Mesenchymal stem cell (in vitro differentiated cells and primary cell): ENCODE measurements around the gene IDH2.

Experiments used
- DNase-seq: peaks from one replicate; pipeline ENCODE4 v3.0.0-alpha.2; 2013
- H2AFZ ChIP-seq: one replicate; pipeline ENCODE4 v1.6.1; 2013; ENCODE audit warnings: low read depth, mild to moderate bottlenecking, control low read depth, inconsistent platforms, low read length, moderate library complexity
- H2AK5ac ChIP-seq: 2 replicates; pipeline ENCODE4 v1.6.1; 2013; ENCODE audit warnings: low read length, moderate library complexity, mild to moderate bottlenecking, inconsistent platforms; ENCODE audit not compliant: severe bottlenecking
- H2BK120ac ChIP-seq: one replicate; pipeline ENCODE4 v1.6.1; 2013; ENCODE audit warnings: low read depth, mild to moderate bottlenecking, inconsistent platforms, low read length, moderate library complexity
- H2BK12ac ChIP-seq, 2 experiments: one replicate each; pipeline ENCODE4 v1.6.1; 2013; ENCODE audit warnings: inconsistent platforms in 2 of 2, low read length in 2 of 2, mild to moderate bottlenecking in 2 of 2, moderate library complexity in 2 of 2, control low read depth in 1 of 2
- H2BK15ac ChIP-seq: one replicate; pipeline ENCODE4 v1.6.1; 2013; ENCODE audit warnings: mild to moderate bottlenecking, low read depth, inconsistent platforms; ENCODE audit not compliant: poor library complexity, severe bottlenecking
- H2BK5ac ChIP-seq: 2 replicates; pipeline ENCODE4 v1.6.1; 2013; ENCODE audit warnings: low read depth, mild to moderate bottlenecking, low read length, control low read depth, inconsistent platforms; ENCODE audit not compliant: poor library complexity, severe bottlenecking
- H3K14ac ChIP-seq, 2 experiments: one replicate each; pipeline ENCODE4 v1.6.1; 2013; ENCODE audit warnings: inconsistent platforms in 2 of 2, low read length in 2 of 2, control low read depth in 1 of 2, mild to moderate bottlenecking in 1 of 2, moderate library complexity in 1 of 2
- H3K18ac ChIP-seq, 2 experiments: one replicate each; pipeline ENCODE4 v1.6.1; 2013; ENCODE audit warnings: inconsistent platforms in 2 of 2, low read length in 2 of 2, control low read depth in 1 of 2, low read depth in 1 of 2, mild to moderate bottlenecking in 1 of 2
- H3K23ac ChIP-seq, 2 experiments: one replicate each; pipeline ENCODE4 v1.6.1; 2013; ENCODE audit warnings: inconsistent platforms in 2 of 2, low read length in 2 of 2, mild to moderate bottlenecking in 2 of 2, moderate library complexity in 2 of 2, control low read depth in 1 of 2
- H3K27ac ChIP-seq: 2 replicates; pipeline ENCODE4 v1.5.1; 2013; ENCODE audit warnings: mild to moderate bottlenecking, moderate library complexity, low read length, control low read depth, inconsistent platforms; ENCODE audit not compliant: poor library complexity, severe bottlenecking
- H3K27me3 ChIP-seq, 2 experiments: 2 replicates each; pipeline versions ENCODE4 v1.6.1 to v1.7.0; 2013; ENCODE audit warnings: low read length in 2 of 2, mild to moderate bottlenecking in 2 of 2, moderate library complexity in 2 of 2, control low read depth in 1 of 2, inconsistent platforms in 1 of 2; ENCODE audit not compliant: control insufficient read depth in 1 of 2, insufficient read depth in 1 of 2
- H3K36me3 ChIP-seq, 2 experiments: 2 replicates each; pipeline versions ENCODE4 v1.6.1 to v1.7.0; 2013; ENCODE audit warnings: low read length in 2 of 2, control low read depth in 1 of 2, inconsistent platforms in 1 of 2, low read depth in 1 of 2, mild to moderate bottlenecking in 1 of 2; ENCODE audit not compliant: insufficient read depth in 2 of 2, control insufficient read depth in 1 of 2
- H3K4ac ChIP-seq, 2 experiments: one replicate each; pipeline ENCODE4 v1.6.1; 2013; ENCODE audit warnings: inconsistent platforms in 2 of 2, low read length in 2 of 2, mild to moderate bottlenecking in 2 of 2, moderate library complexity in 2 of 2, control low read depth in 1 of 2, low read depth in 1 of 2
- H3K4me1 ChIP-seq: 2 replicates; pipeline ENCODE4 v1.6.1; 2013; ENCODE audit warnings: low read depth, low read length, control low read depth; ENCODE audit not compliant: control insufficient read depth, insufficient read depth
- H3K4me2 ChIP-seq: 2 replicates; pipeline ENCODE4 v1.6.1; 2013; ENCODE audit warnings: low read length, mild to moderate bottlenecking, inconsistent platforms; ENCODE audit not compliant: poor library complexity, severe bottlenecking
- H3K4me3 ChIP-seq, 2 experiments: 2 replicates each; pipeline versions ENCODE4 v1.5.1 to v1.7.0; 2013; ENCODE audit warnings: low read length in 2 of 2, mild to moderate bottlenecking in 2 of 2, control low read depth in 1 of 2, low read depth in 1 of 2; ENCODE audit not compliant: insufficient read depth in 1 of 2
- H3K79me1 ChIP-seq: replicated peaks from 2 replicates; pipeline ENCODE4 v1.6.1; 2013; ENCODE audit warnings: mild to moderate bottlenecking, control low read depth, low read length, inconsistent platforms; ENCODE audit not compliant: poor library complexity, severe bottlenecking
- H3K9ac ChIP-seq: 2 replicates; pipeline ENCODE4 v1.7.0; 2013; ENCODE audit warnings: mild to moderate bottlenecking, low read length, moderate library complexity
- H3K9me3 ChIP-seq: 2 replicates; pipeline ENCODE4 v1.7.0; 2013; ENCODE audit warnings: mild to moderate bottlenecking, low read length; ENCODE audit not compliant: control insufficient read depth
- H4K8ac ChIP-seq: one replicate; pipeline ENCODE4 v1.6.1; 2013; ENCODE audit warnings: inconsistent platforms, mild to moderate bottlenecking, low read length, moderate library complexity
- H4K91ac ChIP-seq: one replicate; pipeline ENCODE4 v1.6.1; 2013; ENCODE audit warnings: mild to moderate bottlenecking, low read length, inconsistent platforms
- WGBS: methylation state at CpG from one replicate; pipeline ENCODE4 v1.1.7; 2013; ENCODE audit warnings: mixed read lengths; 5-methylcytosine and 5-hydroxymethylcytosine counted together

IDH2 gene

GRCh38 chr15:90067181-90067952 lies 34.9 kb downstream of the IDH2 start:
- Histone ChIP-seq H3K36me3 (peaks cover 31 to 33% of the 10 kb centered on the region in 2 experiments), H2AK5ac (no peak overlapping the region), H3K27me3 (no peaks in the 10 kb centered on the region), H3K4ac (no peak overlapping the region), H2BK15ac (no peak overlapping the region), H3K14ac (no peak overlapping the region), H3K18ac (no peak overlapping the region), H3K79me1 (peaks cover 49% of the 10 kb centered on the region), H2BK5ac (no peak overlapping the region), H3K4me3 (no peak overlapping the region), H3K27ac (no peak overlapping the region), H2AFZ (no peak overlapping the region), H3K9ac (no peak overlapping the region), H2BK12ac (no peak overlapping the region), H3K23ac (no peak overlapping the region), H2BK120ac (no peak overlapping the region), H3K9me3 (no peaks in the 10 kb centered on the region), H3K4me1 (peaks cover 25% of the 10 kb centered on the region), H4K91ac (no peak overlapping the region), H4K8ac (no peak overlapping the region), H3K4me2 (no peak overlapping the region)
- WGBS = 96% methylated on average over 55 of the region's 55 CpGs
- DNase-seq = no peak

GRCh38 chr15:90065682-90066049 lies 36.6 kb downstream of the IDH2 start:
- Histone ChIP-seq H3K9ac (no peak overlapping the region), H3K14ac (no peak overlapping the region), H3K23ac (no peak overlapping the region), H2BK12ac (peak overlapping the region; percentile 20 to 69), H4K91ac (peak overlapping the region; percentile 79), H2BK15ac (peak overlapping the region; percentile 39), H3K4me3 (no peak overlapping the region), H3K4ac (peak overlapping the region; percentile 71 to 91), H3K27me3 (no peaks in the 10 kb centered on the region), H3K36me3 (peaks cover 30 to 31% of the 10 kb centered on the region in 2 experiments), H2AK5ac (no peak overlapping the region), H3K9me3 (no peaks in the 10 kb centered on the region), H2BK5ac (no peak overlapping the region), H3K27ac (no peak overlapping the region), H4K8ac (peak overlapping the region; percentile 54), H3K18ac (peak overlapping the region in 1 of 2 experiments; percentile 40), H3K79me1 (peaks cover 50% of the 10 kb centered on the region), H3K4me2 (no peak overlapping the region), H3K4me1 (peaks cover 35% of the 10 kb centered on the region), H2BK120ac (peak overlapping the region; percentile 96), H2AFZ (no peak overlapping the region)
- 94% methylated on average over 6 of the region's 7 CpGs for WGBS
- no peak for DNase-seq

GRCh38 chr15:90064911-90065681 lies 37.2 kb downstream of the IDH2 start:
- H3K18ac ChIP-seq = peak overlapping the region; percentile 40 to 85
- no peaks in the 10 kb centered on the region for H3K9me3 ChIP-seq
- H3K4me2 ChIP-seq = peak overlapping the region; percentile 20
- no peak overlapping the region for H3K23ac ChIP-seq
- H2BK5ac ChIP-seq = no peak overlapping the region
- peak overlapping the region; percentile 29 to 69 for H2BK12ac ChIP-seq
- H3K9ac ChIP-seq = no peak overlapping the region
- H2BK15ac ChIP-seq = peak overlapping the region; percentile 39
- peak overlapping the region; percentile 79 for H4K91ac ChIP-seq
- H3K4me1 ChIP-seq = peaks cover 35% of the 10 kb centered on the region
- H3K79me1 ChIP-seq = peaks cover 48% of the 10 kb centered on the region
- H3K27ac ChIP-seq = no peak overlapping the region
- H3K36me3 ChIP-seq = peaks cover 30 to 31% of the 10 kb centered on the region in 2 experiments
- H2AK5ac ChIP-seq = peak overlapping the region; percentile 8
- H3K14ac ChIP-seq = peak overlapping the region in 1 of 2 experiments; percentile 80
- no peak overlapping the region for H3K4me3 ChIP-seq
- peak overlapping the region; percentile 71 to 91 for H3K4ac ChIP-seq
- WGBS = 56% methylated on average over 26 of the region's 30 CpGs
- H3K27me3 ChIP-seq = no peaks in the 10 kb centered on the region
- no peak overlapping the region for H2AFZ ChIP-seq
- DNase-seq = peak; percentile 42
- H4K8ac ChIP-seq = peak overlapping the region; percentile 54
- H2BK120ac ChIP-seq = peak overlapping the region; percentile 96

GRCh38 chr15:90063770-90064247 lies 38.5 kb downstream of the IDH2 start:
- Histone ChIP-seq H3K4me2 (no peak overlapping the region), H3K23ac (peak overlapping the region in 1 of 2 experiments; percentile 65), H4K91ac (peak overlapping the region; percentile 29), H3K9me3 (no peaks in the 10 kb centered on the region), H3K79me1 (peaks cover 49% of the 10 kb centered on the region), H3K27me3 (no peaks in the 10 kb centered on the region), H3K14ac (peak overlapping the region in 1 of 2 experiments; percentile 19), H3K27ac (no peak overlapping the region), H3K18ac (peak overlapping the region in 1 of 2 experiments; percentile 50), H2AK5ac (peak overlapping the region; percentile 42), H2BK12ac (peak overlapping the region in 1 of 2 experiments; percentile 1), H4K8ac (peak overlapping the region; percentile 39), H3K4me1 (peaks cover 42% of the 10 kb centered on the region), H3K4ac (no peak overlapping the region), H2AFZ (no peak overlapping the region), H3K9ac (no peak overlapping the region), H2BK120ac (no peak overlapping the region), H2BK15ac (no peak overlapping the region), H3K36me3 (peaks cover 21 to 24% of the 10 kb centered on the region in 2 experiments), H2BK5ac (no peak overlapping the region), H3K4me3 (no peak overlapping the region)
- DNase-seq = no peak
- WGBS = 91% methylated on average over 10 of the region's 11 CpGs
